C4-2B (cell line): ENCODE data around the gene HECW1.

Experiments
- CTCF ChIP-seq: fragments of 450-650 bp; conservative IDR thresholded peaks from 2 replicates; pipeline ENCODE4 v1.5.1; 2017; ENCODE audit warnings: mild to moderate bottlenecking
- ZFX ChIP-seq: fragments of 450-650 bp; IDR thresholded peaks from 2 replicates; pipeline ENCODE4 v1.6.1; 2017

- TF ChIP-seq CTCF (no peak), ZFX (no peak)
These were observed 423.6 kb downstream of the HECW1 start for GRCh38 chr7:43535810-43536585.
